Uterus (tissue), 4 donors: ENCODE measurements around the gene TIMM22. TPM values are rescaled to one million over a fixed set of nuclear protein-coding genes. Genes with fewer than 3 reads are reported as not detected.
A peak's percentile ranks its signal among the peaks of the same experiment; 100 is the strongest.

ENCODE experiments used
- DNase-seq, 2 donors: peaks; one replicate each; pipeline ENCODE4 v3.0.0-alpha.2; 2019 to 2020
- H3K27ac ChIP-seq, 2 donors: fragments of 200-600 bp; sonication (generic); 1 replicate in 1 of 2; 2 replicates in 1 of 2; pipeline ENCODE4 v1.5.1; 2016 to 2018
- H3K27me3 ChIP-seq, 2 donors: fragments of 200-600 bp; sonication (generic); one replicate each; pipeline ENCODE4 v1.5.1; 2018 to 2019; ENCODE audit warnings: control low read depth in 1 of 2
- H3K36me3 ChIP-seq, 2 donors: fragments of 200-600 bp; sonication (generic); one replicate each; pipeline ENCODE4 v1.5.1; 2019; ENCODE audit warnings: control low read depth in 1 of 2
- H3K4me1 ChIP-seq, 2 donors: fragments of 200-600 bp; sonication (generic); one replicate each; pipeline ENCODE4 v1.5.1; 2018 to 2019; ENCODE audit warnings: control low read depth in 1 of 2
- H3K4me3 ChIP-seq, 2 donors: fragments of 200-600 bp; sonication (generic); 1 replicate in 1 of 2; 2 replicates in 1 of 2; pipeline ENCODE4 v1.5.1; 2018 to 2019; ENCODE audit warnings: mild to moderate bottlenecking in 1 of 2
- H3K9me3 ChIP-seq, 2 donors: fragments of 200-600 bp; sonication (generic); one replicate each; pipeline ENCODE4 v1.5.1; 2019; ENCODE audit warnings: control low read depth in 1 of 2
- CTCF ChIP-seq, 4 experiments: fragments of 200-600 bp in 2 of 4; fragments of 450-650 bp in 2 of 4; sonication (generic) in 2 of 4; IDR thresholded peaks; one replicate each; pipeline ENCODE4 v1.5.1; 2016 to 2019; ENCODE audit warnings: antibody characterized with exemption in 4 of 4, mild to moderate bottlenecking in 2 of 4, moderate library complexity in 1 of 4
- POLR2A ChIP-seq, 2 donors: fragments of 450-650 bp; IDR thresholded peaks; one replicate each; pipeline ENCODE4 v1.6.1; 2016; ENCODE audit warnings: antibody characterized with exemption in 2 of 2, mild to moderate bottlenecking in 1 of 2, moderate library complexity in 1 of 2
- intact Hi-C: fragments of 100-400 bp; cut with DNase I; formaldehyde crosslinking; loops from one replicate; pipeline ENCODE4 v1.15.1; 2023; ENCODE audit warnings: low total_unique reads
- total RNA-seq, 4 donors: library from RNA; depleted of rRNA in 3 of 4; stranded (reverse); fragments of >200 nt in 3 of 4; gene quantifications; one replicate each; pipeline versions ENCODE4 v1.1.0 to v1.2.4, GENCODE V29; 2014 to 2023
- donor health status: DM: yes; HTN: yes; CAD: no.

Gene TIMM22
- total RNA-seq, 4 donors from 2014 or later: 5.1 to 17.1 (median 10.8) TPM

- peak overlapping the region; percentile 69 to 77 for H3K27ac ChIP-seq
- H3K4me3 ChIP-seq: no peak overlapping the region
- no peak for TF ChIP-seq POLR2A (IDR thresholded peaks at IDR 0.05)
- TF ChIP-seq CTCF (IDR thresholded peaks at IDR 0.05): no peak
Measured at GRCh38 chr17:953767-954166, 43.2 kb upstream of the TIMM22 start.

DNA sequence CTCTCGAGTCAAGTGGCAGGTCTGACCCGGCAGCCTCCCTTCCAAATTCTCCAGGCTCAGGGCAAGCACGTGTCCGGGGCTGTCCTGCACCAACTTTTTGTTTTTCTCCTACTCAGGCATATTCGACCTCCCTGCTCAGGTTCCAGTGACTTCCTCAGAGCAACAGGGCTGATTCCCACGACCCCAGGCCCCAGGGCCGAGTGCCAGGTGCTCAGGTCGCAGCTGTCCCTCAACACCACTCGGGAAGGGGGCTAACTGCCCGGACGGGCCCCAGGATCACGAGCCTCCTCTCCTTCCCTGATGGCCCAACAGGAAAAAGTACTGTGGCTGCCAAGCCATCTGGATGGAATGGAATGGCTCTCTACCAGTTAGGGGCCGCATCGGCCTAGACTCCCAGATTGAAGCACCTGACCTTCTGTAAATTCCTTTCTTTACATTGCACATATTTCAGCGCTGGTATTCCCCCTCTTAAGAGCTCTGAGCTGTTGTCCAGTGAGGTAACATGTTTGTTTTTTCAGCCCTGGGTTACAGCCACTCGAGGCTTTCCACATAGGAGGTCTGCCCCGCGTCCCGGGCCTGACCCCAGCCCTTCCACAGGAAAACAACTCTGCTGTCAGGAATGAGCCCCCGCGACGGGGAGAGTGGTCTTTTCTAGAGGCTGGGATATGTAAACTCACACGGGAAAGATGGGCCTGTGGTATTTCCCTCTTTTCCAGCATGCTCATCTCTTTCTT is 42.3 kb upstream of the TIMM22 start:
- intact Hi-C loops: no loop called here
- TF ChIP-seq CTCF (IDR thresholded peaks at IDR 0.05) (no peak), POLR2A (IDR thresholded peaks at IDR 0.05) (no peak)
- H3K36me3 ChIP-seq: no peaks in the 10 kb centered on the region
- H3K9me3 ChIP-seq: no peaks in the 10 kb centered on the region
- peak overlapping the region; percentile 69 to 77 for H3K27ac ChIP-seq
- H3K4me1 ChIP-seq: peaks cover 0 to 8% of the 10 kb centered on the region in 2 donors
- DNase-seq: peak; percentile 48 to 53
- no peak overlapping the region for H3K4me3 ChIP-seq
- H3K27me3 ChIP-seq: no peaks in the 10 kb centered on the region

More at GRCh38 chr17:953767-954166, 43.2 kb upstream of the TIMM22 start:
- Histone ChIP-seq H3K36me3 (no peaks in the 10 kb centered on the region), H3K9me3 (no peaks in the 10 kb centered on the region), H3K4me1 (peaks cover 0 to 8% of the 10 kb centered on the region in 2 donors), H3K27me3 (no peaks in the 10 kb centered on the region)
- no peak for DNase-seq
- intact Hi-C loops: no loop called here

DNA sequence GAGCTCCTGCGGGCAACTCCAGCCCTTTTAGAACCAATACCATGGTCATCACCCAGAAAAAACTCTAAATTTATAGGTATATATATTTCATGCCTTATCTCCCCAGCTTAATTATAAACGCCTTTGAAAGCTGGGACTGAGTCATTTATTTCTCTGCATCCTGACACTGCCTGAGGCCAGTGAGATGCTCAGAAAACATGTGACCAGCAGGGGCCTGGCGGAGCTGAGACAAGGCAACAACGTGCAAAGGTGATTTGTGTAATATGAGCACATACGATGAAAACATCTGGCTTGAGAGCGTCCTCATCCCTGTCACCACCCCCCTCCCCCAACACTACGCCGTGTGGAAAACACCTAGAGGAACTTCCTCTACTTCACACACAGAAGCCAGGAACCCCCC is 40.0 kb upstream of the TIMM22 start:
- Histone ChIP-seq H3K4me1 (peaks cover 0 to 8% of the 10 kb centered on the region in 2 donors), H3K27me3 (no peaks in the 10 kb centered on the region), H3K27ac (peak overlapping the region; percentile 63 to 77), H3K4me3 (no peak overlapping the region), H3K9me3 (no peaks in the 10 kb centered on the region), H3K36me3 (no peaks in the 10 kb centered on the region)
- intact Hi-C loops: no loop called here
- peak in 1 of 2 donors; percentile 68 for DNase-seq
- TF ChIP-seq CTCF (IDR thresholded peaks at IDR 0.05) (no peak), POLR2A (IDR thresholded peaks at IDR 0.05) (no peak)

DNA sequence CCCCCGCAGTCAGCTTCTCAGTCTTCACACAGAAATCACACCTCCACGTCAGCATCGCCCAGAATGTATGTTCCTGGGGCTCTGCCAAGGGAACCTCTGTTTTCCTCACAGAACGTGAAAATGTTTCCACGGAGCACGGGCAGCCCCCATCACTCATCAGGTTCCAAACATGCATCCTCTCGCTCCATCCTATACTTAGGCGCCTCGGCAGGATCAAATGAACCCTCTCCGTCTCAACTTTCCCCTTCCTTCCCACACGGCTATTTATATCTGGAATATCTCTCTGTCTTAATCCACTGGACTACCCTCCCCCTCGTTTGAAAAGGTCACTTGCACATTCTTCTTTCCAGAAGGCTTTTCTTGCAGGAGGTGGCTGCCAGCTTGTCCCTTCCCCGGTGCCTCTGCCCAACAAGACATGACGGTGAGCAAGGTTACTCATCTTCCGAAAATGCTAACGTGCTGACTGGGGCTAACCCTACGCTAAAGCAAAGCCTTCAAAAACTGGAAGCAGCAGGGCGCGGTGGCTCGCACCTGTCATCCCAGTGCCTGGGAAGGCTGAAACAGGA is 39.0 kb upstream of the TIMM22 start:
- TF ChIP-seq CTCF (IDR thresholded peaks at IDR 0.05) (no peak), POLR2A (IDR thresholded peaks at IDR 0.05) (no peak)
- Histone ChIP-seq H3K36me3 (no peaks in the 10 kb centered on the region), H3K27ac (peak overlapping the region; percentile 63 to 77), H3K4me3 (no peak overlapping the region), H3K4me1 (peaks cover 0 to 8% of the 10 kb centered on the region in 2 donors), H3K27me3 (no peaks in the 10 kb centered on the region), H3K9me3 (no peaks in the 10 kb centered on the region)
- intact Hi-C loops: no loop called here
- no peak for DNase-seq

DNA sequence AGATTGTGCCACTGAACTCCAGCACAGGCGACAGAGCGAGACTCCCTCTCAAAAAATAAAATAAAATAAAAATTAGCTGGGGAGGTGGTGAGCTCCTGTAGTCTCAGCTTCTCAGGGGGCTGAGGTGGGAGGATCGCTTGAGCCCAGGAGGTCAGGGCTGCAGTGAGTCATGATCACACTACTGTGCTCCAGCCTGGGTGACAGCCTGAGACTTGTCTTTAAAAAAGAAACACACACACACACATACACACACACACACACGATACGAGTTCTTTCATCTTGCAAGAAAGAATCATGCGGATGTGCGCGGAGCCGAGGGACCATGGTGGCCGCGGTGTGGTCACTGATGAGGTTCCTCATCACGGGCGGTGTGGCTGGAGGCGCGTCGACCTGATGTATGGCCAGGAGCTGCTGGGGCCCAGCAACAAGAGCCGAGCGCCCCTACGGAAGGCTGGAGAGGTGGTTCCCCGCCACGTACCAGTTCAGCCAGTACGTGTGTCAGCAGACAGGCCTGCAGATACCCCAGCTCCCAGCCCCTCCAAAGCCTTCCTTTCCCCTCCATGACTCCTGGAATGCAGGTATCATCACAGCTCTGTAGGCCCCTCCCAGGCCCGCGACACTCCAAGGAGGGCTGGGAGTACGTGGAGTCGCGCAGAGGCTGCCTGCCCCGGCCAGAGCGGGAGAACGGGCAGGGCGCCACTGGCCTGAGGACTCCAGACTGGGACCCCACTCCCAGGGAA is 38.0 kb upstream of the TIMM22 start:
- no peaks in the 10 kb centered on the region for H3K36me3 ChIP-seq
- DNase-seq: no peak
- peaks cover 0 to 8% of the 10 kb centered on the region in 2 donors for H3K4me1 ChIP-seq
- no peak overlapping the region for H3K4me3 ChIP-seq
- H3K9me3 ChIP-seq: no peaks in the 10 kb centered on the region
- TF ChIP-seq CTCF (IDR thresholded peaks at IDR 0.05) (no peak), POLR2A (IDR thresholded peaks at IDR 0.05) (no peak)
- H3K27me3 ChIP-seq: no peaks in the 10 kb centered on the region
- H3K27ac ChIP-seq: peak overlapping the region; percentile 63 to 77
- intact Hi-C loops: no loop called here
